ENCODE results near the gene TXNDC8.

The TXNDC8 gene

GRCh38 chr9:110276781-110277180 is 60.9 kb downstream of the TXNDC8 start:
- DNase-seq: no peak

DNA sequence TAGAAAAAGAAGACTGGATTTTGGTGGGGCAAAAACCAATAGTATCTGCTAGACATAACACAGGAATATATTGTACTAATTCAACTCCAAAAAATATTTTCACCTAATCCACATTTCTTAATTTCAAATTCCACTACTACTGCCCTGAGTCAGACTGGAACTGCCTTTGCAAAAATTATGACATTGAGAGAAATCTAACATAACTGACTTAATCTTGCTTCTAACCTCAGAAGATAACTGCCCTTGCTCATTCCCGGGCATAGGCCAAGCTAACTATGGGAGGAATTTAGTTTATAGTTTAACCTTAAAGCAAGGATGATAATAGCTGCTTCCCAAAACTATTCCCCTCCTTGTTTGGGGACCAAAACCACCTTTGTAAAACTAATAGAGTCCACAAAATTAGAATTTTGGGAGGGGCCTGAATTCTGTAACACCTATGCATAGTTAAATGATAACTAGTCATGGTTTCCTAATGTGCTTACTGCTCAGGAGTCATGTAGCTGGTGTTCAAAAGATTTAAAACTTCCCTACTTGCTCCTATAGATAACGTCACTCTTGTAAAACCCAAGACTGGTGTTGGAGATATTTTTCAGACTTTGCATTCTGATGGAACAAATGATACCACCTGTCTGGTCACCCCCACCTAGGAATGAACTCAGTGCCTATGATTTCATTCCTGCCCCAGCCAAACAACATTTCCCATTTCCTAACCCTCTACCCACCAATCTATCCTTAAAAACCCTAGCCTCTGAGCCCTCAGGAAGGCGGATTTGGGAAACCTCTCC is 67.3 kb downstream of the TXNDC8 start:
- no peak for DNase-seq

DNA sequence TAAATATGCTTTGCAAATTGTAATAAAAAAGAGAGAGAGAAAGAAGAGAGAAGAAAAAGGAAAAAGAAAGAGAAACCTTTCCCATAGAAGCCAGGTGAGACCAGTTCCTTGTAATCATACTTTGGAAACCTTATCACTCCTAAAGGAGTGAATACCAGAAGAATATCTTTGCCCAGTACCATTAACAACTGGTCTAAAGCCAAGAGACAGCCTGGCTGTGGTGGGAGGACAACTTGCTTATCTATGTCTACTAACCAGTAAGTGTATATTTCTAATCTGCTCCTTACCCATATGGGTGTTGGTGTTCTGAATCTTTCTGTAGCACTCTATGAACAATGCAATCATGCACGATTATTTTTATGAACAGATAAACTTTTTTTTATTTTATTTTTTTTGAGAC is 70.9 kb downstream of the TXNDC8 start:
- no peak for DNase-seq

- no peak for DNase-seq
These were observed 76.0 kb downstream of the TXNDC8 start for GRCh38 chr9:110261632-110262031.

DNA sequence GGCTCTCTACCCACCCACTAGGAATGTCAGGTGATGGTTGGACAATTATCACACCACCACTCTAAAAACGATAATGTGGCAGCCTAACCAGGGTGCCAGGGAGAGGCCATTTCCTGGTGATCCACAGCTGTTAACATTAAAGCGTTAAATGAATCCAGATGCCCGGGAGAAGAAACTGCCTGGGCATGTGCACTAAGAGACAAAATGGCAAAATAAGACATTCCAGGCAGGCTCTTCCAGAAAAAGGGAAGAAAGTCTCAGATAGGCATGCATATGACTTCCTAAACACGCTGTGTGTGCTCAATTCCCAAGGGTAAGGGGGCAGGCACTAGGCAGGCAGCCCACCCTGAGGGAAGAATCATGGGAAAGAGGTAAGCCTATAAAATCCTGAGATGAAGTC is 76.8 kb downstream of the TXNDC8 start:
- no peak for DNase-seq

DNA sequence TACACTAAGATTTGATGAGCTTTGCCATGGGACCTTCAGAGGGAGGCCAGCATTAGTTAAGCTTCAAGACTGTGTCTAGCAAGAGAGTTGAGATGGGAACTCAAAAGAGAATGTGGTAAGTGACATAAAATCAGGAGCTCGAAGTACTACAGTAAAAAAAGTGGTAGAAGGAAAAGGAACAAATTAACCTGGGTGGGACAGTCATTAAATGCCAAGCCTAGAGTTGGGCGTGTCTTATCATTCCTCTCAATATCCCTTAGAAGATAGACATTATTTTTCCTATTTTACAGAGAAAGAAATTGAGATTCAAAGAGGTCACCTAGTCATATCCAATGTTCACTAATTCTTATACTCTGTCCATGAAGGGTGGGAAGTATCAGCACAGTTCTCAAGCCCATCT is 78.1 kb downstream of the TXNDC8 start:
- DNase-seq: no peak

DNA sequence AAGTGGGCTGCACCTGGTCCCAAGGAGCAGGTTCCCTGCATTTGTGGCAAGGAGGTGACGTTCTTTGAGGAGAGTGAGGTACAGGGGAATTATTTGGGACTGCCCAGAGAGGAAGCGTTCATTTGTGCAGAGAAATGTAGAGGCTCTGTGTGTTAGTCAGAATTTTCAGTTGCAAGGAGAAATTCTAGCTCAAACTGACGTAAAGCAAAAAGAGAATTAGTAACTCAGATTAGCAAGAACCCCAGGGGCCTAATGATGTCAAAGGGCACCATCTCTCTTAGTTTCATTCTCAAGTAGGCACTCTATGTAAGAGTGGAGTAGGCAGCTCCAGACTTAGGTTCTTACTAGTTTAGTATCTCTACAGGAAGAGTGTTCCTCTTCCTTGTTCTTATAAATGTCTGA is 79.0 kb downstream of the TXNDC8 start:
- DNase-seq: no peak

DNA sequence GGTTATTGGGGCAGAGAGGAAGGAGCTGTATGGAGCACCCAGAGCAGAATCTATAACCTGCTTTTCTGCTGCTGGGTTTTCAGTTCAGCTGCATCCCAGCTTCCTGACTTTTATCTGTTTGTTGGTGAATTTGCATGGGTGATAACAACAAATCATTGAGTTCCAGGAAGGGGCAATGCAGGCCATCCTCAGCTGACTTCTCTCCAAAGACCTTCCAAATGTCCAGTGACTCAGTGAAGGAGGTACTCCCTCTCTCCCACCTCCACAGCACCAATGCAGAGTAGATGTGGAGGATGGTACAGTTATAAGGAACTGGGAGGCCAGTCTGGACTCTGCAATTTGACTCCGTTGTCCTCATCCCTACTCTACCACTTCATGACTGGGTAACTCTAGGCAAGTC is 79.7 kb downstream of the TXNDC8 start:
- DNase-seq: no peak

DNA sequence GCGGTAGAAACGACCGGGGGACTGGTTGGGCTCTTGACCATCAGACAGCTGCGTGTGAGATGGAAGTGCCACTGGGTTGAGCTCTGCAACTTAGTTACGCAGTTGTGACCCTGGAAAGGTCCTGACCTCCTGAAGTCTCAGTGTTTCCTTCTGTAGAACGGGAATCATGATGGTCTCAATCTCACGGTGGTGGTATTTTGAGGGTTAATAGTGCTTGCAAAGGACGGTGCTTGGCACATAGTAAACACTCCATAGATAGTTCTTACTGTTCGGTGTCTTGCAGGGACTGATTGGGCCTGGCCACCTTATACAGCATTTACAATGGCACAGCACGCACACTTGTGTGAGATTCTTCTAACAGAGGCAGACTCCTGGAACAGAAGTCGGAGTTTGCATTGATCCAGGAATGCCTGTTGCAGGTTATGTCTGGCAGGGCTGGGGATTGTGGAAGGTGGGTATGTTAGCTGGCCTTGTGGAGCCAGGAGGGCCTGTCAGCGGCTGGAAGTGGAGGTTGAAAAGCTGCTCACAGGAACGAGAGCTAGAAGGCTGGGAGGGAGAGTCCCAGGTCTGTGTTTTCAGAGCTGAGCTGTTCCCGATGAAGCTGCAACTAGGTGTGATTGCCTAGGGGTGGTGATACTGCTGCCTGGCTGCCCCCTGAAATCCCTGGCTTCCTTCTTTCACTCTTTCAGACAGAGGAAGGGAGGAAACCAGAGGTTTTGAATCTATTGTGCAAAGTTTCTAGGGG is 80.4 kb downstream of the TXNDC8 start:
- DNase-seq: no peak

DNA sequence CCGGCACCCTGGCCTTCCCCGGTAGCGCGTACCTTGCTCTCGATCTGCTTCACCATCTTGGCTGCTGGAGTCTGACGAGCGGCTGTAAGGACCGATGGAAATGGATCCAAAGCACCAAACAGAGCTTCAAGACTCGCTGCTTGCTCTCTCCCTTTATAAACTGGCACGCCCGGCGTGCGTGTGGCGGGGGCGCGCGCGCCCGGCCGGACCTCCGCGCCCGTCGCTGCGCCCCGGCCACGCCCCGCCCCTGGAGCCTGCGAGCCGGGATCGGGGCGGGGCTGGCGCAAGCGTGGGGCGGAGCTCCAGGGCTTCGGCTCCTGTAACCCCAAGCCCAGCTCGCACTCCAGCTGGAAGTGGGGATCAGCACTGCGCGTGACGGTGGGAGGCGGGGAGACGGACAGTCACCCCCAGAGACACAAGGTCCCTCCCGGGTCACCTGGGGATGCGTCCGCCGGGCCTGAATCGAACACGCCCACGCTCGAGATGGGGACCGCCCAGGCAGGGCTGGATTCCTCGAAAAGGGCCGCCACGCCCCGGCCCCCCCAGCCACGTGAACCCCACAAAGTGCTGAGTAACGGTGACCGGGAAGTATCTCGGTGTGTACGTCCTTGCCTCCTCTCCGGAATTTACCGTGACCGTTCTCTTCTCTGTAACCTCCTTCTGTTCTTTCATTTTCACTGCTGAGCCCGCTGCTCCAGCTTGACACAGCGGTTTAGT is 81.1 kb downstream of the TXNDC8 start, which contains the start of gene TXN:
TSS of gene TXN (minus strand) at position 128 of the 717 bp plus-strand sequence. CDS start at position 56, 72 bp downstream.
- peak; percentile 69 for DNase-seq

- DNase-seq: no peak
These were observed 81.9 kb downstream of the TXNDC8 start for GRCh38 chr9:110255463-110256379.

GRCh38 chr9:110255034-110255462 is 82.6 kb downstream of the TXNDC8 start:
- DNase-seq: no peak

- no peak for DNase-seq
These were observed 83.2 kb downstream of the TXNDC8 start for GRCh38 chr9:110254500-110254899.

All from DMS153 (cell line).